Mononuclear cell (primary cell): Measurements from ENCODE around the gene ZNF263. TPM values are rescaled to one million over a fixed set of nuclear protein-coding genes. Genes with fewer than 3 reads are reported as not detected.
"Not testable (repeated sequence)": the region's sequence is repeated elsewhere in the genome, so short reads cannot be mapped to it uniquely, and the experiment has no call there.

Experiments
- H3K27me3 ChIP-seq: 2 replicates; pipeline ENCODE4 v1.6.0; 2011; ENCODE audit warnings: low read length, control low read depth; ENCODE audit not compliant: insufficient read depth
- H3K4me1 ChIP-seq: 2 replicates; pipeline ENCODE4 v1.5.1; 2011; ENCODE audit warnings: mild to moderate bottlenecking, low read length, control low read depth; ENCODE audit not compliant: insufficient read depth
- H3K4me3 ChIP-seq: 2 replicates; pipeline ENCODE4 v1.5.1; 2011; ENCODE audit warnings: mild to moderate bottlenecking, low read length, moderate library complexity
- H3K9me3 ChIP-seq: 2 replicates; pipeline ENCODE4 v1.5.1; 2011; ENCODE audit warnings: low read depth, mild to moderate bottlenecking, control low read depth, low read length
- total RNA-seq: library from RNA; depleted of rRNA; stranded (reverse); fragments of >200 nt; gene quantifications from one replicate; pipeline ENCODE4 v1.2.3, GENCODE V29; 2012

The ZNF263 gene
- total RNA-seq, 1 donor = 49.7 TPM

GRCh38 chr16:3256146-3256865 is 27.0 kb upstream of the ZNF263 start, which contains the start of gene MEFV:
Gene MEFV (minus strand): TSS chr16:3256633. CDS start chr16:3256587, 46 bp downstream.
- no peaks in the 10 kb centered on the region for H3K9me3 ChIP-seq
- H3K4me1 ChIP-seq = peaks cover 82% of the 10 kb centered on the region
- H3K27me3 ChIP-seq = no peaks in the 10 kb centered on the region
- H3K4me3 ChIP-seq = peak within 1 kb of the TSS; percentile 57

GRCh38 chr16:3256866-3257465 is 26.3 kb upstream of the ZNF263 start:
- Histone ChIP-seq H3K4me1 (peaks cover 80% of the 10 kb centered on the region), H3K9me3 (no peaks in the 10 kb centered on the region), H3K27me3 (no peaks in the 10 kb centered on the region), H3K4me3 (peak overlapping the region; percentile 57)

- Histone ChIP-seq H3K9me3 (no peaks in the 10 kb centered on the region), H3K4me1 (peaks cover 70% of the 10 kb centered on the region), H3K4me3 (no peak overlapping the region), H3K27me3 (no peaks in the 10 kb centered on the region)
Observed at GRCh38 chr16:3259836-3260235, 23.5 kb upstream of the ZNF263 start.

- no peaks in the 10 kb centered on the region for H3K9me3 ChIP-seq
- H3K4me3 ChIP-seq = no peak overlapping the region
- no peaks in the 10 kb centered on the region for H3K27me3 ChIP-seq
- peaks cover 76% of the 10 kb centered on the region for H3K4me1 ChIP-seq
Observed at GRCh38 chr16:3262517-3262916, 20.8 kb upstream of the ZNF263 start.

GRCh38 chr16:3264137-3265036 is 18.9 kb upstream of the ZNF263 start:
- Histone ChIP-seq H3K9me3 (no peaks in the 10 kb centered on the region), H3K4me3 (peak overlapping the region; percentile 86), H3K27me3 (no peaks in the 10 kb centered on the region), H3K4me1 (peaks cover 57% of the 10 kb centered on the region)

- peaks cover 37% of the 10 kb centered on the region for H3K4me1 ChIP-seq
- H3K9me3 ChIP-seq = no peaks in the 10 kb centered on the region
- no peak overlapping the region for H3K4me3 ChIP-seq
- H3K27me3 ChIP-seq = no peaks in the 10 kb centered on the region
Observed at GRCh38 chr16:3266873-3267537, 16.3 kb upstream of the ZNF263 start.

GRCh38 chr16:3268294-3268693 is 15.0 kb upstream of the ZNF263 start:
- no peaks in the 10 kb centered on the region for H3K9me3 ChIP-seq
- H3K4me3 ChIP-seq = no peak overlapping the region
- H3K4me1 ChIP-seq = peaks cover 24% of the 10 kb centered on the region
- no peaks in the 10 kb centered on the region for H3K27me3 ChIP-seq

GRCh38 chr16:3270718-3271117 is 12.6 kb upstream of the ZNF263 start:
- peaks cover 11% of the 10 kb centered on the region for H3K4me1 ChIP-seq
- H3K4me3 ChIP-seq, H3K9me3 ChIP-seq, H3K27me3 ChIP-seq: not testable (repeated sequence)

GRCh38 chr16:3271281-3271680 is 12.0 kb upstream of the ZNF263 start:
- not testable (repeated sequence) for H3K4me3 ChIP-seq, H3K4me1 ChIP-seq, H3K9me3 ChIP-seq, H3K27me3 ChIP-seq

GRCh38 chr16:3274490-3274889 is 8.8 kb upstream of the ZNF263 start:
- H3K4me1 ChIP-seq = no peaks in the 10 kb centered on the region
- no peaks in the 10 kb centered on the region for H3K9me3 ChIP-seq
- peaks cover 3% of the 10 kb centered on the region for H3K27me3 ChIP-seq
- H3K4me3 ChIP-seq = no peak overlapping the region

GRCh38 chr16:3274947-3275346 is 8.3 kb upstream of the ZNF263 start:
- no peaks in the 10 kb centered on the region for H3K9me3 ChIP-seq
- H3K4me3 ChIP-seq = no peak overlapping the region
- H3K27me3 ChIP-seq = peaks cover 3% of the 10 kb centered on the region
- H3K4me1 ChIP-seq = no peaks in the 10 kb centered on the region

GRCh38 chr16:3276679-3277078 is 6.6 kb upstream of the ZNF263 start:
- H3K4me3 ChIP-seq = no peak overlapping the region
- H3K27me3 ChIP-seq = peaks cover 3% of the 10 kb centered on the region
- no peaks in the 10 kb centered on the region for H3K9me3 ChIP-seq
- H3K4me1 ChIP-seq = peaks cover 5% of the 10 kb centered on the region

- no peak overlapping the region for H3K4me3 ChIP-seq
- H3K27me3 ChIP-seq = peaks cover 3% of the 10 kb centered on the region
Observed at GRCh38 chr16:3281222-3281820, 2.0 kb upstream of the ZNF263 start.

GRCh38 chr16:3282103-3282729 is 1.1 kb upstream of the ZNF263 start:
- peak overlapping the region; percentile 74 for H3K4me3 ChIP-seq
- H3K9me3 ChIP-seq = no peaks in the 10 kb centered on the region
- H3K27me3 ChIP-seq = no peaks in the 10 kb centered on the region
- peaks cover 33% of the 10 kb centered on the region for H3K4me1 ChIP-seq

More at GRCh38 chr16:3281222-3281820, 2.0 kb upstream of the ZNF263 start:
- Histone ChIP-seq H3K4me1 (peaks cover 33% of the 10 kb centered on the region), H3K9me3 (no peaks in the 10 kb centered on the region)
